ENCODE data around the gene HNRNPUL2.

GRCh38 chr11:62727165-62727871 is at the start of gene HNRNPUL2:
- TF ChIP-seq, protein P1, sequence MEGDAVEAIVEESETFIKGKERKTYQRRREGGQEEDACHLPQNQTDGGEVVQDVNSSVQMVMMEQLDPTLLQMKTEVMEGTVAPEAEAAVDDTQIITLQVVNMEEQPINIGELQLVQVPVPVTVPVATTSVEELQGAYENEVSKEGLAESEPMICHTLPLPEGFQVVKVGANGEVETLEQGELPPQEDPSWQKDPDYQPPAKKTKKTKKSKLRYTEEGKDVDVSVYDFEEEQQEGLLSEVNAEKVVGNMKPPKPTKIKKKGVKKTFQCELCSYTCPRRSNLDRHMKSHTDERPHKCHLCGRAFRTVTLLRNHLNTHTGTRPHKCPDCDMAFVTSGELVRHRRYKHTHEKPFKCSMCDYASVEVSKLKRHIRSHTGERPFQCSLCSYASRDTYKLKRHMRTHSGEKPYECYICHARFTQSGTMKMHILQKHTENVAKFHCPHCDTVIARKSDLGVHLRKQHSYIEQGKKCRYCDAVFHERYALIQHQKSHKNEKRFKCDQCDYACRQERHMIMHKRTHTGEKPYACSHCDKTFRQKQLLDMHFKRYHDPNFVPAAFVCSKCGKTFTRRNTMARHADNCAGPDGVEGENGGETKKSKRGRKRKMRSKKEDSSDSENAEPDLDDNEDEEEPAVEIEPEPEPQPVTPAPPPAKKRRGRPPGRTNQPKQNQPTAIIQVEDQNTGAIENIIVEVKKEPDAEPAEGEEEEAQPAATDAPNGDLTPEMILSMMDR (IDR thresholded peaks at IDR 0.05), result no peak
- peak; percentile 89 for TF ChIP-seq POLR2AphosphoS5 (IDR thresholded peaks at IDR 0.05; ENCODE audit: low read depth, low read length)
- TF ChIP-seq TCF7L2 (IDR thresholded peaks at IDR 0.05; ENCODE audit: low read depth, low read length), result peak; percentile 71
- TF ChIP-seq, protein P2, sequence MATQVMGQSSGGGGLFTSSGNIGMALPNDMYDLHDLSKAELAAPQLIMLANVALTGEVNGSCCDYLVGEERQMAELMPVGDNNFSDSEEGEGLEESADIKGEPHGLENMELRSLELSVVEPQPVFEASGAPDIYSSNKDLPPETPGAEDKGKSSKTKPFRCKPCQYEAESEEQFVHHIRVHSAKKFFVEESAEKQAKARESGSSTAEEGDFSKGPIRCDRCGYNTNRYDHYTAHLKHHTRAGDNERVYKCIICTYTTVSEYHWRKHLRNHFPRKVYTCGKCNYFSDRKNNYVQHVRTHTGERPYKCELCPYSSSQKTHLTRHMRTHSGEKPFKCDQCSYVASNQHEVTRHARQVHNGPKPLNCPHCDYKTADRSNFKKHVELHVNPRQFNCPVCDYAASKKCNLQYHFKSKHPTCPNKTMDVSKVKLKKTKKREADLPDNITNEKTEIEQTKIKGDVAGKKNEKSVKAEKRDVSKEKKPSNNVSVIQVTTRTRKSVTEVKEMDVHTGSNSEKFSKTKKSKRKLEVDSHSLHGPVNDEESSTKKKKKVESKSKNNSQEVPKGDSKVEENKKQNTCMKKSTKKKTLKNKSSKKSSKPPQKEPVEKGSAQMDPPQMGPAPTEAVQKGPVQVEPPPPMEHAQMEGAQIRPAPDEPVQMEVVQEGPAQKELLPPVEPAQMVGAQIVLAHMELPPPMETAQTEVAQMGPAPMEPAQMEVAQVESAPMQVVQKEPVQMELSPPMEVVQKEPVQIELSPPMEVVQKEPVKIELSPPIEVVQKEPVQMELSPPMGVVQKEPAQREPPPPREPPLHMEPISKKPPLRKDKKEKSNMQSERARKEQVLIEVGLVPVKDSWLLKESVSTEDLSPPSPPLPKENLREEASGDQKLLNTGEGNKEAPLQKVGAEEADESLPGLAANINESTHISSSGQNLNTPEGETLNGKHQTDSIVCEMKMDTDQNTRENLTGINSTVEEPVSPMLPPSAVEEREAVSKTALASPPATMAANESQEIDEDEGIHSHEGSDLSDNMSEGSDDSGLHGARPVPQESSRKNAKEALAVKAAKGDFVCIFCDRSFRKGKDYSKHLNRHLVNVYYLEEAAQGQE (IDR thresholded peaks at IDR 0.05; ENCODE audit: insufficient read depth in 1 of 2, low read depth in 2 of 2, low read length in 1 of 2), result no peak
